PC-3 (cell line): ENCODE measurements around the gene CLIC1.

Experiments
- EZH2phosphoT487 ChIP-seq: fragments of 300-600 bp; sonication (generic); IDR thresholded peaks from 2 replicates; pipeline ENCODE4 v1.6.1; 2018; ENCODE audit warnings: mild to moderate bottlenecking, antibody characterized with exemption, low read length, borderline replicate concordance
- TF ChIP-seq, protein P1 (sequence below): fragments of 300-600 bp; sonication (generic); conservative IDR thresholded peaks from 2 replicates; pipeline ENCODE4 v1.5.1; 2017; ENCODE audit warnings: antibody characterized with exemption, low read depth, mild to moderate bottlenecking, low read length

DNA sequence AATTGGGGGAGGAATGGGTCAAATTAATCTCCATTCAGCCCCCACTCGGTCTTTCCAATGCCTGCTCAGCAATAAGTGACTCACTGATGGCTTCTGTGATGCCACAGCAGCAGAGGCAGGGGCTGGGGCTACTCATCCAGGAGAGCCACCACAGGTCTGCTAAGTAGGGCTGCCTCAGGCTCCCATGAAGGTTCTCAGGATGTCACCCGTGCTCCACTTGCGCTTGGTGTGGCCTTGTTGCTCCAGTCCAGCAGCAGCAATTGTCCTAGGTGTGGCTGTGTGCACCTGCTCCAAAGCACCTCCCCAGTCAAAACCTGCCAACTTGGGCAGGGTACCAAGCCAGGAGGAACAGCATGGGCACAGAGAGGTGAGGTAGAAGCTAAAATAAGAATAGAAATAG, 14.2 kb downstream of the CLIC1 start:
- TF ChIP-seq, protein P1, sequence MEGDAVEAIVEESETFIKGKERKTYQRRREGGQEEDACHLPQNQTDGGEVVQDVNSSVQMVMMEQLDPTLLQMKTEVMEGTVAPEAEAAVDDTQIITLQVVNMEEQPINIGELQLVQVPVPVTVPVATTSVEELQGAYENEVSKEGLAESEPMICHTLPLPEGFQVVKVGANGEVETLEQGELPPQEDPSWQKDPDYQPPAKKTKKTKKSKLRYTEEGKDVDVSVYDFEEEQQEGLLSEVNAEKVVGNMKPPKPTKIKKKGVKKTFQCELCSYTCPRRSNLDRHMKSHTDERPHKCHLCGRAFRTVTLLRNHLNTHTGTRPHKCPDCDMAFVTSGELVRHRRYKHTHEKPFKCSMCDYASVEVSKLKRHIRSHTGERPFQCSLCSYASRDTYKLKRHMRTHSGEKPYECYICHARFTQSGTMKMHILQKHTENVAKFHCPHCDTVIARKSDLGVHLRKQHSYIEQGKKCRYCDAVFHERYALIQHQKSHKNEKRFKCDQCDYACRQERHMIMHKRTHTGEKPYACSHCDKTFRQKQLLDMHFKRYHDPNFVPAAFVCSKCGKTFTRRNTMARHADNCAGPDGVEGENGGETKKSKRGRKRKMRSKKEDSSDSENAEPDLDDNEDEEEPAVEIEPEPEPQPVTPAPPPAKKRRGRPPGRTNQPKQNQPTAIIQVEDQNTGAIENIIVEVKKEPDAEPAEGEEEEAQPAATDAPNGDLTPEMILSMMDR: no peak
- TF ChIP-seq EZH2phosphoT487: no peak
